Right lobe of liver (tissue), 4 donors: Measurements from ENCODE around the gene IQSEC1.

Experiments used
- POLR2A ChIP-seq: fragments of 450-650 bp; IDR thresholded peaks from one replicate; pipeline ENCODE4 v1.6.1; 2017; ENCODE audit warnings: antibody characterized with exemption, mild to moderate bottlenecking
- TF ChIP-seq, protein P1 (sequence below), 4 donors: fragments of 200-600 bp in 3 of 4; fragments of 450-650 bp in 1 of 4; IDR thresholded peaks; one replicate each; pipeline versions ENCODE4 v1.5.1 to v1.8.0; 2016 to 2022; ENCODE audit warnings: antibody characterized with exemption in 4 of 4, mild to moderate bottlenecking in 2 of 4
- donor health status: DM: no; HTN: no; CAD: no.
- donor health status: DM: no; HTN: no; CAD: no.
- donor health status: DM: no; HTN: yes; CAD: no.

DNA sequence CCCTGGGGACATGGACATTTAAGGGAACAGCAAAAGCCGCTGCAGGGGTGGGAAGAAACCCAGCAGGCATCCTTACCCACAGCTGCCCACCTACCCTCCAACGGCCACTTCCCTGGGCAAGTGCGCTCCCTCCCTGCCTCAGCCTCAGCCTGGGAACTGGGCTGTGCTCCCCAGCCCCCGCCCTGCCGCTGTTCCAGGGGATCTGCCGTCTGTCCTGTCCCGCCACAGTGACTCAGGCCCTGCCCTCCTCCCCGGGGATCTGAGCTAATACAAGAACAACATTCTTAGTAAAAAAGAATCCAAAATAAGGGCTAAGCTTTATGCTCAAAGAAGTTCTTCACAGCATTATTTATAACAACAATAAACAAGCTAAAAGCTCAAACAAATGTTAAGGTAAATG lies 7.4 kb upstream of the IQSEC1 start:
- TF ChIP-seq POLR2A = no peak
- TF ChIP-seq, protein P1, sequence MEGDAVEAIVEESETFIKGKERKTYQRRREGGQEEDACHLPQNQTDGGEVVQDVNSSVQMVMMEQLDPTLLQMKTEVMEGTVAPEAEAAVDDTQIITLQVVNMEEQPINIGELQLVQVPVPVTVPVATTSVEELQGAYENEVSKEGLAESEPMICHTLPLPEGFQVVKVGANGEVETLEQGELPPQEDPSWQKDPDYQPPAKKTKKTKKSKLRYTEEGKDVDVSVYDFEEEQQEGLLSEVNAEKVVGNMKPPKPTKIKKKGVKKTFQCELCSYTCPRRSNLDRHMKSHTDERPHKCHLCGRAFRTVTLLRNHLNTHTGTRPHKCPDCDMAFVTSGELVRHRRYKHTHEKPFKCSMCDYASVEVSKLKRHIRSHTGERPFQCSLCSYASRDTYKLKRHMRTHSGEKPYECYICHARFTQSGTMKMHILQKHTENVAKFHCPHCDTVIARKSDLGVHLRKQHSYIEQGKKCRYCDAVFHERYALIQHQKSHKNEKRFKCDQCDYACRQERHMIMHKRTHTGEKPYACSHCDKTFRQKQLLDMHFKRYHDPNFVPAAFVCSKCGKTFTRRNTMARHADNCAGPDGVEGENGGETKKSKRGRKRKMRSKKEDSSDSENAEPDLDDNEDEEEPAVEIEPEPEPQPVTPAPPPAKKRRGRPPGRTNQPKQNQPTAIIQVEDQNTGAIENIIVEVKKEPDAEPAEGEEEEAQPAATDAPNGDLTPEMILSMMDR (IDR thresholded peaks at IDR 0.05) = no peak
